HG02973 (cell line): ENCODE data around the gene MYL10.
"Not testable (repeated sequence)": the region's sequence is repeated elsewhere in the genome, so short reads cannot be mapped to it uniquely, and the experiment has no call there.

ENCODE experiments used
- ATAC-seq: cut with Tn5 transposase; IDR thresholded peaks from one replicate; pipeline ENCODE4 v1.9.1; 2021; ENCODE audit warnings: moderate library complexity; ENCODE audit not compliant: unreplicated experiment

Gene MYL10

DNA sequence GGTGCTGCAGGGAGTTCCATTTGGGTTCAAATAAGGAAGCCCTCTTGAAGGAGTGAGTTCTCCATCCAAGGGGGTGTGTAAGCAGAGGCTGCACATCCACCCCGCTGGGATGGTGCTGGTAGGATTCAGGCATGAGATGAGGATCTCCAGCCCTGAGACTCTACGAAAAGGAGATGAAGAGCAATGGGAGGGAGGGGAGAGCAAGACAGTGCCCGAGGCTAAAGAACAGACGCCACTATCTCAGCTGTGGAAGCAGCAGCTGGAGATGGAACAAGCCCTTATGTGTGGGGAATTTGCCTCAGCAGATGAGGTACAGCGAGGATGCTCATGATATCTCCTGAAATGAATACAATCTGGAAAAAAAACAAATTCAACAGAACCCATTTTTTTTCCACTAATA is 28.1 kb upstream of the MYL10 start:
- no peak for ATAC-seq

DNA sequence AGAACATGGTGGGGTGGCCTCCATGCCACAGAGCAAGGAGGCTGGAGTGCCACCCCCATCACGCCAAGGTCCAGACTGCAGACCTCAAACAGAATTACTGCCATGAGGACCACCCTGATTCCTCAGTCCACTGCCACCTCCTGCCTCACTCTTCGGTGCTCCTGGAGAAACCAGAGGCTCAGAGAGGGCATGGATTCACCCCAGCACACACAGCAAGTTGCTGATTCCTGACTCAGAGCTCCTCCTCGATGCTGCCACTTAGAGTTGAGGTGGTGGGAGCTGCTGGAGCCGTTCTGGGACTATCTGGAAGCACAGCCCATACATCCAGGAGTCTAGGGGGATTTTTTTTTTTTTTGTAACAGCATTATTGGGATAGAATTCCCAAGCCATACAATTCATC is 22.0 kb upstream of the MYL10 start:
- no peak for ATAC-seq

- no peak for ATAC-seq
Measured at GRCh38 chr7:101650579-101651081, 21.5 kb upstream of the MYL10 start.

DNA sequence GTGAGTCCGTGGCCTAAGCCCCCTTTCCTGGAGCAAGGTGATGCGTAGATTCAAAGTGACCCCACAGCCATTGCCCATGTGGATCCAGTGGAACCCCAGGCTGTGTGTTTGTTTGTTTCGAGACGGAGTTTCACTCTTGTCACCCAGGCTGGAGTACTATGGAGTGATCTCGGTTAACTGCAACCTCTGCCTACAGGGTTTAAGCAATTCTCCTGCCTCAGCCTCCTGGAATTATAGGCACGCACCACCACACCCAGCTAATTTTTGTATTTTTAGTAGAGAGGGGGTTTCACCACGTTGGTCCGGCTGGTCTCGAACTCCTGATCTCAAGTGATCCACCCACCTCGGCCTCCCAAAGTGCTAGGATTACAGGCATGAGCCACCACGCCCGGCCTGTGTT is 18.8 kb upstream of the MYL10 start:
- ATAC-seq: not testable (repeated sequence)

DNA sequence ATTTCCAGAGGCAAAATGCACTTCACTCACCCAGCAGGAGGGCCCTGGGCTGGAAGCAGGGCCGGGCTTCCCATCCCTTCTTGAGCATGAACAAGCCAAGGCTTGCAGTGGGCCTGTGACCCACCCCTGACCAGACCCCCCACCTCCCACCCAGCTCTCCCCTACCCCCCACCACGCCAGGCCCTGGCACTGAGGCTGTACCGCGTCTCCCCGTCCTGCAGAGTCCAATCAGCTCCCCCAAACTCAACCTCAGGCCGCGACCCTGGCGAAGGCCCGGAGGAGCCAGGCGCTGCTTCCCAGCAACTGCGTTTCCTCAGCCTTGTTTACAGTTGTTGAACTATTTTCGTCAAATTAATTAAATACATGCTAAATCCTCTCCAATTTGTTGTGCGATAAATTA is 16.9 kb upstream of the MYL10 start:
- ATAC-seq: no peak

- ATAC-seq: no peak
Measured at GRCh38 chr7:101644879-101645278, 15.8 kb upstream of the MYL10 start.

DNA sequence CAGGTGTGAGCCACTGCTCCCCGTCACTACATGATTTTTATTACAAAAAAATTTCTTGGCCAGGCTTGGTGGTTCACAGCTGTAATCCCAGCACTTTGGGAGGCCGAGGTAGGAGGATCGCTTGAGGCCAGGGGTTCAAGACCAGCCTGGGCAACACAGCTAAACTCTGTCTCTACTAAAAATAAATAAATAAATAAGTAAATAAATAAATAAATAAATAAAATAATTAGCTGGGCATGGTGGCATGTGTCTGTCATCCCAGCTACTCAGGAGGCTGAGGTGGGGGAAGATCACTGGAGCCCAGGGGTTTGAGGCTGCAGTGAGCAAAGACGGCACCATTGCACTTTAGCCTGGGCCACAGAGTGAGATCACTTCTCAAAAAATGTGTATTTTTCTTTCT is 10.0 kb upstream of the MYL10 start:
- ATAC-seq: not testable (repeated sequence)

DNA sequence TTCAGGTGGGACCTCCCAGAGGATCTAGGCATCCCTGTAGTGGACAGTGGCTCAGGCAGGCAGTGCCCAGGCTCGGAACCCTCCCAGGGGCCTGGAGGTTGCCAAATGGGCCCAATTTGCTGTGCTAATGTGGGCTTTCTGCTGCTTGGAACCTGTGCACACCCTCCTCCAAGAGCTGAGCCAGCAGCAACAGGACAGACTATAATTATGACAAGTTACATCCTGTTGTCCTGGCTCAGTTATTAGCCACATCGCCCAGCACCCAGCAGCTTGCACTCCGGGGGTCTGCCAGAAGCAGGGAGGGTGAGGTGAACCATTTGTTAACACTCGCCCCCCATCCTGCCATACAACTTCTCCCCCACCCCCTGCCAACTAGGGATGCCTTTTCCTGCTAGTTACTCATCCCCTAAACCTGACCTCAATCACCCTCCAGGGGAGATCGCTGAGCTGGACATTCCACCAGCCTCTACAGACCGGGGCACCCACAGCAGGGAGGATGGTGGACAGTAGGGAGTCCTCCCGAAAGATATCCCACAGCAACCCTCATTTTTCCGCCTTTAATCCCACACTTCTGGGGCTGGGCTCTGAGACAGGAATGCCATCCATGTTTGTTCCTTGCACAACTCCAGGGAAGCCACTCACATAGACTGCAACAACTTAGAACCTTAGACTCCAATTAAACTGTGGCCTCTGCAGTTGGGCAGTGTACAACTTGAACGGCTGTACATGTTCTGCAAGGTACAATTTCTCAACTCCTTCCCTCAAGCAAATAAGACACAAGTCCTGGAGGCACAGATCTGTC is 7.9 kb upstream of the MYL10 start:
- ATAC-seq: no peak

DNA sequence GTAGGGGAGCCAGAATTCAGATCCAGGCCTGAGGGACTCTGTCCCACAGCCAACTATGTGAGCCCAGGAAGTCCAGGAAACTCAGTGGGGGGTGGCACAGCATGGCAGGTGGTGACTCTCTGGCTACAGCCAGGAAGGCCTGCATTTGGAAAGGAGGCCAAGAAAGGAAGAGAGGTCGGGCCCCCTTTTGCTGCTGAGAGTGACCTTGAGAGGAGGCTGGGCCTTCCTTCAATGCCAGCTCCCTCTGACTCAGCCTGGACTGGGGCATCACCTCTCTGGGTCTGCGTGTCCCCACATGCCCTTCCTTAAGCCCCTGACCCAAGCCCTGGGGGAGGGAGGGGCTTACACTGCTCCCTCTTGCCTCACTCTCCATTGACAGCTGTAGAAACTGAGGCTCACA is 6.4 kb upstream of the MYL10 start:
- ATAC-seq: no peak

- no peak for ATAC-seq
Measured at GRCh38 chr7:101634196-101634717, 5.2 kb upstream of the MYL10 start.

DNA sequence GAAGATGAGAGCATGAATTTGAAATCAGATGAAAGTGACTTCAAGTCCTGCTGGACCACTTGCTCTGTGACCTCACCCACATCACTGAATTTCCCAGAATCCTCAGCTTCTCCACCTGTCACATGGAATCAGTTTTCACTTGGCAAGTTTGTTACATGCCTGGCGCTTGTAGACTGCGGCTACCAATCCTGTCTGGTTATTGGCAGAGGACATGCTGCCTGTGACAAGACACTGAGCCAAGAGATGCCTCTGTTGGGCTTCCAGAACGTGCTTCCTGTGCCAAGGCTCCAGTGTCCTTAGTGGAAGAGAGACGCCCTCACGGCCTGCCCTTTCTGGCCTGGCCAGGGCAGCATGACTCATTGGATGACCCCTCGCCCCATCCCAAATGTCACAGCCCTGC is 4.4 kb upstream of the MYL10 start:
- no peak for ATAC-seq

DNA sequence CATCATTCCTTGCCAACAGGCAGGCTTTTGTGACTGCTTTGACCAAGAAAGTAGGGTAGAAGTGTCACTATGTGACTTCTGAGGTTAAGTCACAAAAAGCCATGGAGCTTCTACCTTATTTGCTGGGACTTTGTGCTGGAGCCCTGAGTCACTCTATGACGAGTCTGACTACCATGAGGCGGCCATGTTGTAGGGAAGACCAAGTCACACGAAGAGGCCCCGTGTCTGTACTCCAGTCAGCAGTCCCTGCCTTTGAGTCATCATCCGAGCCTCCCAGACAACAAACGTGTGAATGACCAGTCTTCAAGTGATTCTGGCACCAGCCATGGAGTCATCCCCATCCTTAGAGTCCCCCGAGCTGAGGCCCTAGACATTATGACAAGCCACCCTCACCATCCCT is 3.5 kb upstream of the MYL10 start:
- no peak for ATAC-seq

DNA sequence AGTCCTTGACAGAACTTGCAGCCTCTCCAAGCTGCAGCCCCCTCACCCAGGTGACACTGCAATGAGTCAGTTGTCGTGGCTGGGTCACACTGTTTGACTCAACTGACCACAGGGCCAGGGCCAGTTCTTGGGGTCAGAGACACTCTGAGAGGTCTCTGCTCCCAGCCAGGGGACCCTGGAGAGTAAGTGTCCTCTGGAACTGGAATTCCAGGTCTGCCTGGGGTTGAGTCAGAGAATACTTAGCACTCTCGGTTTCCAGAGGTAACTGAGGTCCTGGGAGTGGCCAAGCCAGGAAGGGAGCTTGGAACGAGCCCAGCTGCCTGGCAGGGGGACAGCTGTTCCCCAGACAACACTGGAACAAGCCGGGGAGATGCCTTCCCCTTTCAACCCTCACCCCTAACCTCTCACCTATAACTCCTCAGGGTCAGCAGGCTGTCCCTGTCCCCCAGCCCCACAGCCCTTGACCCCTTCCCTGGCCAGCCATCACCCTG is 2.2 kb upstream of the MYL10 start:
- ATAC-seq: no peak

GRCh38 chr7:101630591-101630990 is 1.5 kb upstream of the MYL10 start:
- no peak for ATAC-seq

DNA sequence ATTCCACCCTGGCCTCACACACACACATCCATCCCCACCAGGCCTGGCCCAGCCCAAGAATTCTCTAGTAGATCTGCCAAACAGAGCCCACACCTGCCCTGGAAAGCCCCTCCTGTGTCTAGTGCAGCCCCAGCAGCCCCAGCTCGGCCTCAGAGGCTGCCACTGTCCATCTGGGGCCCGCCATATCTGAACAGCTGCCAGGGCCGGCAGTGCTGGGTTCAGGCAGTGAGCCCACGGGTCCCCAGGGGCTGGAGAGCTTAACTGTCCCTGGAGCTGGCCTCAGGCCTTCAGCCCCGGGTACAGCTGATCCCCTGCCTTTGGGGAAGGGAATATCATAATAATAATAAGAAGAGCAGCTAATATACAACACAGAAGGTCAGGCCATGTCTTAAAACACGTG is 574 bp downstream of the MYL10 start:
- ATAC-seq: no peak

GRCh38 chr7:101626758-101627157 is 2.3 kb downstream of the MYL10 start:
- ATAC-seq: no peak

- ATAC-seq: no peak
Measured at GRCh38 chr7:101626069-101626671, 2.9 kb downstream of the MYL10 start.

- ATAC-seq: no peak
Measured at GRCh38 chr7:101625031-101625791, 3.9 kb downstream of the MYL10 start.

- no peak for ATAC-seq
Measured at GRCh38 chr7:101624246-101625001, 4.7 kb downstream of the MYL10 start.

DNA sequence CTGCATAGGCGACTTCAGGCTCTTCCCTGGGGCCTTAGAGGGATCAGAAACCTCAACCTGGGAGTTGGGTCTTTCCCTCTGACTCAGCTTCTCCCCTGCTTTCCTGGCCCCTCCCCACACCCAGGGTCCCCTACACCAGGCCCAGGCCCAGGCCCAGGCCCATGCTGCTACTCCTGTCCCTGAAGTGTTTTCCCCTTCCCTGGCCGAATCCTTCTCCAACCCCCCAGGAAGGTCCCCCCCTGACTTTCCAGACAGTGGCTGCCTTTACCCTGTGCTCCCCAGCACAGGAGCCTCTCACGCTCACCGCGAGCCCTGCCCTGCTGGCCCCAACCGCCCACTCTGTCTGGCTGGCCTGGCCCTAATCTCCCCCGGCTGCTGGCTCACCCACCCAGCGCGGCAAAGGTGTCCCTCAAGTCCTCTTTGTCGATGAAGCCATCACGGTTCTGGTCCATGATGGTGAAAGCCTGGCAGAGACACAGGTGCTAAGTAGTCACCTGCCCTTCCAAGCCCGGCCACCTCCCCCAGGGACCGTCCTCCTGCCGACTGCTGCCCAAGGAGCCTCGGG is 6.4 kb downstream of the MYL10 start:
- no peak for ATAC-seq
